ENCODE measurements around the gene ERMARD.
A peak's percentile ranks its signal among the peaks of the same experiment; 100 is the strongest.

DNA sequence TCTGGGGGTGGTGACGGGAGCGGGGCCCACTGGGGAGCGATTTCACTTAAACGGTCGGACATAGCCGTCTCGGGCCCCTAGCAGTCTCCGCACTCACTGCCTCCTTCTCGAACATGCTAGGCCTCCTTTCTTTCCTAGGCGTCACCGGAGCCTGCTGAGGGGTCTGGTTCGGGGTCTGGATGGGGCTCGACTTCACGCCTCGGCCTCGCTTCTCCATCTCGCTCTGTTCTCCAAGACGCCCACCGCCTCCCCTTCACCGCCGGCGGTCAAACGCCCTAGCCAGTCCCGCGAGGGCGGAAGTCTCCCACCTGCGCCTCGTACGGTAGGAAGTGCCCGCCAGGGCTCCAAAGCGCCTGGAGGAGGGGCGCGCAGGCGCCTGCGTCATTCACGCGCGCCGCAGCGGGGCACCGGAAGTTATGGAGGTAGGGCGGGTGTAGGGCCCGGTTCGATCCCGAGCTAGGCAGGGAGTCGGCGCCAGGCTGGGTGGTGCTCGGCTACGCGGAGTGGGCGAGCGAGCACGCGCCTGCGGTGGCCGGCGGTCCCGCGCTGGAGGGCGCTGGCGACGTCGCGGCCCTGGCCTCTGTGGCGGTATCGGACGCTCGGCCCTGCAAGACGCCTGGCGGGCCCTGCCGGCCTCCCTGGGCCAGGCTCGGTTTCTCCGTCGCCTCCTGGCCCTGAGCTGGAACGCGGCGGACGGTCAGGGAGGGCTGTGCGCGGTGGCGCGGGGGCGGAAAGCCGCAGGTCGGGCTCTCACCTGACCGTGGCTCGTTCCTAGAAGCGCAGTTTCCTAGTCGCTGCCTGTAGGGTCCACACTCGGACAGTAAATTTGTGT is at the start of gene ERMARD, which contains the start of gene DYNLT2:
- TF ChIP-seq, protein P1, sequence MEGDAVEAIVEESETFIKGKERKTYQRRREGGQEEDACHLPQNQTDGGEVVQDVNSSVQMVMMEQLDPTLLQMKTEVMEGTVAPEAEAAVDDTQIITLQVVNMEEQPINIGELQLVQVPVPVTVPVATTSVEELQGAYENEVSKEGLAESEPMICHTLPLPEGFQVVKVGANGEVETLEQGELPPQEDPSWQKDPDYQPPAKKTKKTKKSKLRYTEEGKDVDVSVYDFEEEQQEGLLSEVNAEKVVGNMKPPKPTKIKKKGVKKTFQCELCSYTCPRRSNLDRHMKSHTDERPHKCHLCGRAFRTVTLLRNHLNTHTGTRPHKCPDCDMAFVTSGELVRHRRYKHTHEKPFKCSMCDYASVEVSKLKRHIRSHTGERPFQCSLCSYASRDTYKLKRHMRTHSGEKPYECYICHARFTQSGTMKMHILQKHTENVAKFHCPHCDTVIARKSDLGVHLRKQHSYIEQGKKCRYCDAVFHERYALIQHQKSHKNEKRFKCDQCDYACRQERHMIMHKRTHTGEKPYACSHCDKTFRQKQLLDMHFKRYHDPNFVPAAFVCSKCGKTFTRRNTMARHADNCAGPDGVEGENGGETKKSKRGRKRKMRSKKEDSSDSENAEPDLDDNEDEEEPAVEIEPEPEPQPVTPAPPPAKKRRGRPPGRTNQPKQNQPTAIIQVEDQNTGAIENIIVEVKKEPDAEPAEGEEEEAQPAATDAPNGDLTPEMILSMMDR (IDR thresholded peaks at IDR 0.05; ENCODE audit: low read depth, low read length, poor library complexity, severe bottlenecking): peak; percentile 11
- TF ChIP-seq EZH2phosphoT487 (IDR thresholded peaks at IDR 0.05; ENCODE audit: borderline replicate concordance, low read length): no peak

All from DOHH2 (cell line).